ENCODE measurements around the gene MEIOSIN. TPM values are rescaled to one million over a fixed set of nuclear protein-coding genes. Genes with fewer than 3 reads are reported as not detected.

The MEIOSIN gene
- total and polyA plus RNA-seq, 9 of the 15 experiments (the other 6 are each of a cell fraction or from before 2014, with no cell fraction given): 0.06 to 2.0 (median 0.76) TPM

DNA sequence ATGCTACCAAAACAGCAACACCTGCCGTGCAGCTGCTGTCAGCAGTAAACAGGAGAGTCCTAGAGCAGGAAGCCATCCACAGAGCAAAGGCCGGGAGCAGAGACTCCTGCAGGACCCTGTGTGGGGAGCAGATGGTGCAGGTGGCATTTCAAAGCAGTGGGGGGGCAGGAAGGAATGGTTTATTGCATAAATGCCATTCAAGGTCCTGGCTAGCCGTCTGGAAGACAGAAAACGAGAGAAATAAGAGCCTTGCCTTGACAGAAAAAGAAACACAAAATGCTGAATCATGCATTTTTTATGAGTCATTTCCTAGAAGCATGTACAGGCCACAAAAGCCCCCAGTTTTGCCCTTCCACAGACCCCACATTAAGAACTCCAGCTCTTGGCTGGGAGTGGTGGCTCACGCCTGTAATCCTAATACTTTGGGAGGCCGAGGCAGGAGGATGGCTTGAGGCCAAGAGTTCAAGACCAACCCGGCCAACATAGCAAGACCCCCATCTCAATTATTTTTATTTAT is 76.5 kb downstream of the MEIOSIN start (continued):
- peak; percentile 83 for TF ChIP-seq LEF1 (IDR thresholded peaks at IDR 0.05)
- TF ChIP-seq, protein P1, sequence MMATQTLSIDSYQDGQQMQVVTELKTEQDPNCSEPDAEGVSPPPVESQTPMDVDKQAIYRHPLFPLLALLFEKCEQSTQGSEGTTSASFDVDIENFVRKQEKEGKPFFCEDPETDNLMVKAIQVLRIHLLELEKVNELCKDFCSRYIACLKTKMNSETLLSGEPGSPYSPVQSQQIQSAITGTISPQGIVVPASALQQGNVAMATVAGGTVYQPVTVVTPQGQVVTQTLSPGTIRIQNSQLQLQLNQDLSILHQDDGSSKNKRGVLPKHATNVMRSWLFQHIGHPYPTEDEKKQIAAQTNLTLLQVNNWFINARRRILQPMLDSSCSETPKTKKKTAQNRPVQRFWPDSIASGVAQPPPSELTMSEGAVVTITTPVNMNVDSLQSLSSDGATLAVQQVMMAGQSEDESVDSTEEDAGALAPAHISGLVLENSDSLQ (IDR thresholded peaks at IDR 0.05): peak; percentile 32; the same call in 1 of the 2 replicates
- TF ChIP-seq ARID1B (IDR thresholded peaks at IDR 0.05): peak; percentile 84
- no peak for TF ChIP-seq RUNX1 (IDR thresholded peaks at IDR 0.05; ENCODE audit: low read depth)
- TF ChIP-seq ZBED1 (IDR thresholded peaks at IDR 0.05): no peak
- TF ChIP-seq SREBF1 (IDR thresholded peaks at IDR 0.05; ENCODE audit: borderline replicate concordance, low read depth, low read length): no peak
- peak; percentile 80 for TF ChIP-seq ZBTB7A (IDR thresholded peaks at IDR 0.05; ENCODE audit: borderline replicate concordance, control insufficient read depth, low read depth, low read length)
- no peak for TF ChIP-seq ZNF232 (CRISPR knock-in tag; IDR thresholded peaks at IDR 0.05)
- peak; percentile 25 for TF ChIP-seq TAF1 (IDR thresholded peaks at IDR 0.05; ENCODE audit: control insufficient read depth, extremely low read depth, insufficient read depth, low read length, severe bottlenecking)
- peak; percentile 100 for TF ChIP-seq ZNF316 (IDR thresholded peaks at IDR 0.05)
- no peak for TF ChIP-seq ZKSCAN1 (IDR thresholded peaks at IDR 0.05; ENCODE audit: low read depth, low read length)
- TF ChIP-seq RBBP5 (IDR thresholded peaks at IDR 0.05; ENCODE audit: borderline replicate concordance, insufficient read depth, low read length, poor library complexity, severe bottlenecking): peak; percentile 75
- 0 out of 4 replicates have a peak, but pooled peaks of 1 of the 2 experiments have one; percentile 24 for TF ChIP-seq HDAC1 (IDR thresholded peaks at IDR 0.05)
- 0 out of 4 replicates have a peak, but pooled peaks of 1 of the 2 experiments have one; percentile 24 for TF ChIP-seq TRIM24 (IDR thresholded peaks at IDR 0.05)
- TF ChIP-seq, protein P2, sequence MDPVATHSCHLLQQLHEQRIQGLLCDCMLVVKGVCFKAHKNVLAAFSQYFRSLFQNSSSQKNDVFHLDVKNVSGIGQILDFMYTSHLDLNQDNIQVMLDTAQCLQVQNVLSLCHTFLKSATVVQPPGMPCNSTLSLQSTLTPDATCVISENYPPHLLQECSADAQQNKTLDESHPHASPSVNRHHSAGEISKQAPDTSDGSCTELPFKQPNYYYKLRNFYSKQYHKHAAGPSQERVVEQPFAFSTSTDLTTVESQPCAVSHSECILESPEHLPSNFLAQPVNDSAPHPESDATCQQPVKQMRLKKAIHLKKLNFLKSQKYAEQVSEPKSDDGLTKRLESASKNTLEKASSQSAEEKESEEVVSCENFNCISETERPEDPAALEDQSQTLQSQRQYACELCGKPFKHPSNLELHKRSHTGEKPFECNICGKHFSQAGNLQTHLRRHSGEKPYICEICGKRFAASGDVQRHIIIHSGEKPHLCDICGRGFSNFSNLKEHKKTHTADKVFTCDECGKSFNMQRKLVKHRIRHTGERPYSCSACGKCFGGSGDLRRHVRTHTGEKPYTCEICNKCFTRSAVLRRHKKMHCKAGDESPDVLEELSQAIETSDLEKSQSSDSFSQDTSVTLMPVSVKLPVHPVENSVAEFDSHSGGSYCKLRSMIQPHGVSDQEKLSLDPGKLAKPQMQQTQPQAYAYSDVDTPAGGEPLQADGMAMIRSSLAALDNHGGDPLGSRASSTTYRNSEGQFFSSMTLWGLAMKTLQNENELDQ (CRISPR knock-in tag; IDR thresholded peaks at IDR 0.05; ENCODE audit: borderline replicate concordance): no peak
- TF ChIP-seq, protein P3, sequence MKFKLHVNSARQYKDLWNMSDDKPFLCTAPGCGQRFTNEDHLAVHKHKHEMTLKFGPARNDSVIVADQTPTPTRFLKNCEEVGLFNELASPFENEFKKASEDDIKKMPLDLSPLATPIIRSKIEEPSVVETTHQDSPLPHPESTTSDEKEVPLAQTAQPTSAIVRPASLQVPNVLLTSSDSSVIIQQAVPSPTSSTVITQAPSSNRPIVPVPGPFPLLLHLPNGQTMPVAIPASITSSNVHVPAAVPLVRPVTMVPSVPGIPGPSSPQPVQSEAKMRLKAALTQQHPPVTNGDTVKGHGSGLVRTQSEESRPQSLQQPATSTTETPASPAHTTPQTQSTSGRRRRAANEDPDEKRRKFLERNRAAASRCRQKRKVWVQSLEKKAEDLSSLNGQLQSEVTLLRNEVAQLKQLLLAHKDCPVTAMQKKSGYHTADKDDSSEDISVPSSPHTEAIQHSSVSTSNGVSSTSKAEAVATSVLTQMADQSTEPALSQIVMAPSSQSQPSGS (CRISPR knock-in tag; IDR thresholded peaks at IDR 0.05): no peak
- TF ChIP-seq, protein P4, sequence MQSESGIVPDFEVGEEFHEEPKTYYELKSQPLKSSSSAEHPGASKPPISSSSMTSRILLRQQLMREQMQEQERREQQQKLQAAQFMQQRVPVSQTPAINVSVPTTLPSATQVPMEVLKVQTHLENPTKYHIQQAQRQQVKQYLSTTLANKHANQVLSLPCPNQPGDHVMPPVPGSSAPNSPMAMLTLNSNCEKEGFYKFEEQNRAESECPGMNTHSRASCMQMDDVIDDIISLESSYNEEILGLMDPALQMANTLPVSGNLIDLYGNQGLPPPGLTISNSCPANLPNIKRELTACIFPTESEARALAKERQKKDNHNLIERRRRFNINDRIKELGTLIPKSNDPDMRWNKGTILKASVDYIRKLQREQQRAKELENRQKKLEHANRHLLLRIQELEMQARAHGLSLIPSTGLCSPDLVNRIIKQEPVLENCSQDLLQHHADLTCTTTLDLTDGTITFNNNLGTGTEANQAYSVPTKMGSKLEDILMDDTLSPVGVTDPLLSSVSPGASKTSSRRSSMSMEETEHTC (IDR thresholded peaks at IDR 0.05): no peak
- no peak for TF ChIP-seq SP1 (CRISPR knock-in tag; IDR thresholded peaks at IDR 0.05)
- no peak for TF ChIP-seq ZNF764 (CRISPR knock-in tag; IDR thresholded peaks at IDR 0.05; ENCODE audit: low read depth)
- TF ChIP-seq ZNF121 (CRISPR knock-in tag; conservative IDR thresholded peaks at IDR 0.05): peak; percentile 95
- TF ChIP-seq ETV5 (CRISPR knock-in tag; IDR thresholded peaks at IDR 0.05; ENCODE audit: low read depth): peak; percentile 48; the same call in 1 of the 2 replicates
- TF ChIP-seq, protein P5, sequence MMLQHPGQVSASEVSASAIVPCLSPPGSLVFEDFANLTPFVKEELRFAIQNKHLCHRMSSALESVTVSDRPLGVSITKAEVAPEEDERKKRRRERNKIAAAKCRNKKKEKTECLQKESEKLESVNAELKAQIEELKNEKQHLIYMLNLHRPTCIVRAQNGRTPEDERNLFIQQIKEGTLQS (IDR thresholded peaks at IDR 0.05): peak; percentile 90
- TF ChIP-seq, protein P5 (CRISPR knock-in tag; conservative IDR thresholded peaks at IDR 0.05): no peak
